SK-N-MC (cell line): ENCODE results near the gene PTGIS.

ENCODE experiments used
- EZH2 ChIP-seq: fragments of 200-600 bp; sonication (generic); IDR thresholded peaks from one replicate; pipeline ENCODE4 v1.6.1; 2017; ENCODE audit warnings: antibody characterized with exemption
- POLR2AphosphoS5 ChIP-seq: IDR thresholded peaks from 2 replicates; pipeline ENCODE4 v1.6.1; 2012; ENCODE audit warnings: mild to moderate bottlenecking, low read depth, low read length, borderline replicate concordance

DNA sequence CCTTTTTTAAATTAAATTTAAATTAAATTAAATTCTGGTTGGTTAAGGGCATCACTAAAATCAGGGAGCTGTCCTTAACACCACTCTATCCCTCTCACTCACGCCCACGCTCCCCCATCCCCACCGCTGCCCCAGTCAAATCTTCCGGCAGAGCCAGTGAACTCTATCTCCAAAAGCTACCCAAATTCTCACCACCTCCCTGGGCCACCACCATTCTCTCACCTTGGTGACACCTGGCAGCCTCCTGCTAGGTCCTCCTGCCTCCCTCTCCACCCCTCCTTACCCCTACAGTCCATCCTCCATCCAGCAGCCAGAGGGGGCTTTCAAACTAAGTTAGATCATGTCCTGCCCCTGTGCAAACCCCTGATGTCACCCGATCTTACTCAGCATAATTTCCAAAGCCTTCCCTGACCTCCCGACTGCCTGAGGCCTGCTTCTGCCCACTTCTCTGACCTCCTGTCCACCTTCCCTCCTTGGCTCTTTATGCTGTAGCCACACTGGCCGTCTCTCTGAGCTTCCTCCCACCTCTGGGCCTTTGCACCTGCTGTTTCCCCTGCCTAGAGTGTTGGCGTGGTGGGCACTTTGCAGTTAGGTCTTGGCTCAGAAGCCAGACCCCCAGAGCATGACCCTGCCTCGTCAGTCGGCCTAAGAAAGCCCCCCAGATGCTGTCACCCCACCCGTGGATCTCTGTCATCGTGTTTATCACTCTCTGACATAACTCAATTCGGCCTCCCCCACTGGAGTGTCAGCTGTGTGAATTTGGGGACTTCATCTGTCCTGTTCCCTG lies 24.7 kb downstream of the PTGIS start:
- TF ChIP-seq POLR2AphosphoS5 (no peak), EZH2 (no peak)
